COLO829 (cell line): ENCODE data around the gene PYGM.
"Not testable (repeated sequence)": the region's sequence is repeated elsewhere in the genome, so short reads cannot be mapped to it uniquely, and the experiment has no call there.

Source experiments
- DNase-seq: peaks from one replicate; pipeline ENCODE4 v3.0.0; 2012; ENCODE audit warnings: low spot score

The PYGM gene

DNA sequence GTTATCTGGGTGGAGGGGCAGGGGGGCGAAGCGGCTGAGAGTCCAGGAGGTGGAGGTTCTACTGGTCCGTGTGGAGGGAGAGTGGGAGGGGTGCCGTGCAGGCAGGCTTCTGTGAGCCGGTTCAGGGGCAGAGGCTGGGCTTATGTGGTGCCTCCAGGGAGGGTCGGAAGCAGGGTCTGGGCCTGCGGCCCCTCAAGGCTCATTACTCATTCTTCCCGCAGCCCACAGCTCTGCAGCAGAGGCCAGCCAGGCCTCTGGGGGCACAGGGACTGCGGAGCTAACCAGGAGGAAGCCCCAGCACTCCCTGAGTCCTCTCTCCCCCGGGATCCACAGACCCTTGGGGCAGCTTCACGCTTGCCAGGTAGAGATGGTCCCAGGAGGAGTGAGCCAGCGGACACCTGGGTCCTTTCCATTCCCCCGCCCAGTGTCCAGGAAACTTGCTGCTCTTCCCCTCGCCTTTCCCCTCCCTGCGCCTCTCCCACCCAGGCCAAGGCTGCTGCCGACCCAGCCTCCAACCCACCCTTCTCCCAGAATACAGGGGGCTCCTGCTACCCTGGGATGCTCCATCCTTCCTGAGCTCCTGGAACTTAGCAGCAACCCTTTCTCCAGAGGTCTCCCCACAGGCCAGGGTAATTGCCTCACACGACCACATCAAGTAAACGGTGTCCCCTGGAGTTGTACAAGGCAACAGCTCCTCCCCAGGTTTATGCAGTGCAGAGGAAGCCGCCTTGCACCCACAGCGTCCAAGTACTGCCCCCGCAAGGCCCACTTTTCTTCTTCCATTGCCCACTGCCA lies 43.1 kb downstream of the PYGM start:
- no peak for DNase-seq

GRCh38 chr11:64715756-64716472 lies 43.9 kb downstream of the PYGM start:
- no peak for DNase-seq

DNA sequence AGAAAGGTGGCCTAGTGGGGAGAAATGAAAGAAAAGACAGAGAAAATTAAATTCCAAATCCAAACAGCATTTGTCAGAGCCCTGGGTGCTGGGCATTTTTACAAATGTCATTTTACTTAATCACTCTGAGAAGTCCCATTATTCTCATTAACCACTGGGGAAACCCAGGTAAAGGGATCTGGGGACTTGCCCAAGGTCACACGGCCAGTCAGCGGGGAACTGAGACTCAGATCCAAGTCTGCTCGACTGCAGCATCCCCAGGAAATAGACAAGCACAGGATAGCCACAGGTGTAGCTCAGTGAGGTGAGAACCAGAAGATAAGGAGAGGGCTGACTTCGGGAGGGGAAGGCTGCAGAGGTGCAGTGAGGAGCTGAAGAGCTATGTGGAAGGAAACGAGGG lies 44.7 kb downstream of the PYGM start:
- no peak for DNase-seq

- DNase-seq = no peak
Measured at GRCh38 chr11:64714666-64715065, 45.1 kb downstream of the PYGM start.

DNA sequence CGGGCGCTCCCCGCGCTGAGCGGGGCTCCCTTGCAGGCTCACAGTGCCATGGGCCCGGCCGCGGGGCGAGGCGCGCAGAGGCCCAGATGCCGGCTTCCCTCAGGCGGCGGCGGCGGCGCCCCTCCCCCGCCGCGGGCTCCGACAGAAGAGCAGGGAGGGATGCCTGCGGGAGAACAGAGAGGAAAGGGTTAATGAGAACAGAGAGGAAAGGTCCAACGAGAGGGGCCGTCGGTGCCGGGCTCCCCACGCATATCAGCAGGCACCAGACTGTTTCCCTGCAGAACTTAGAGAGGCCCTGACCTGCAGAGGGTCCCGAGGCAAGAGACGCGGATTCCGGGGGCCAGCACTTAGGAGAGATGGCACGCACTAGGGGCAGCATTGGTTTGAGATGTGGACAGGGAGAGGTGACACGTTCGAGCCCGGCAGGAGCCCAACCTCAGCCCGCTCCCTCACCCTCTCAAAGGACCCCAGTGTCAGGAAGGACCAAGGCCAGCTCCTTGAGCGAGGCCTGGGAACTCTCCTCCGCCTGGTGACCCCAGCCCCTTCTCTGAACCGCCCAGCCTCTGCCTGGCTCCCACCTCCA lies 45.9 kb downstream of the PYGM start:
- DNase-seq = no peak

DNA sequence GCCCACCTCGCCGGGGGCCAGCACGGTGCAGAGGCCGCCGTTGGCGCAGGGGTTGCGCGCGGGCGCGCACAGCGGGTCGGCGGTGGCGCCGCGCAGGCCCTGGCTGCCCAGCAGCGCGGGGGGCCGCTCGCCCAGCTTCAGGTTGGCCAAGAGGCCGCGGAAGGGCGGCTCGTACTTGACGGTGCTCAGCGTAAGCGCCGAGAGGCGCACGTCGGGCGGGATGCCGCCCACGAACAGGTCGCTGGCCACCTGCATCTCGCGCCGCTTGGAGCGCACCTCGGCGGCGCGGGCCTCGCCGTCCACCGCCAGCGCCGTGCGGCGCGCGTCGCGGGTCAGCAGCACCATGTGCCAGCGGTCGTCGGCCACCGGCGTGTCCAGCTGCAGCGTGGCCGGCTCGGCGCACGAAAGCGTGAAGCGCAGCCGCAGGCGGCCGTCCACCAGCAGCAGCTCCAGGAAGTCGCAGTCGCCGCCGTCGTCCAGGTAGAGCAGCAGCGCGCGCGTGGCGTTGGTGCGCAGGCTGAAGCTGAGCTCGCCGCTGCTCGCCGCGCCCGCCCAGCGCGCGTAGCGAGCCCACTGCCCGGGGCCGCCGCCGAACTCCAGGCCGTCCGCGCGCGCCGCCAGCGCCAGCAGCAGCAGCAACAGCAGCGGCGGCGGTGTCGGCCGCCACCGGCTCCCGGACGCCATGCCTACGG lies 46.6 kb downstream of the PYGM start:
- no peak for DNase-seq

DNA sequence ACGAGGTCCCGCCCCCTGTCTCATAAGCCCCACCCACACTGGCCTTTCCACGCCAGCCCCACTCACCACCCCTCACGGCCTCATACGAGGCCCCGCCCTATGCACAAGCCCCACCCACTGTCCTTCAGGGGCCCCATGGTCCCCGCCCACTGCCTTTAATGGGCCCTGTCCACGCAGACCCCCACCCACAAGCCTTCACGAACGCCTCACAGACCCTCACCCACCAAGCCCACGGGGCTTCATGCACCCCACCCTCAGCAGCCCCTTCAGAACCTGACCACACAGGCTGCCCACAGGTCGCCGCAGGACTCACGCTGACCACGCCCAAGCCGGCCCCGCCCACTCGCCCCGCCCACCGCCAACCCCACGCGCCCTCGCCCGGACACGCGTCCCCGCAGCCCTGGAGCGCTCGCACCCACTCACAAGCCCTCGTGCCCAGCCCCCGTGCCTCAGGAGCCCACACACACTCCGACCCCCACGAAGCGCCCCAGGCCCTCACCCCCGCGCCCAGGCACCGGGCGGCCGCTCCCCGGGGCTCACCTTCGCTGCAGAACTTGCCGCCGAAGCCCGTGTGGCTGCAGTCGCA lies 47.3 kb downstream of the PYGM start:
- no peak for DNase-seq

DNA sequence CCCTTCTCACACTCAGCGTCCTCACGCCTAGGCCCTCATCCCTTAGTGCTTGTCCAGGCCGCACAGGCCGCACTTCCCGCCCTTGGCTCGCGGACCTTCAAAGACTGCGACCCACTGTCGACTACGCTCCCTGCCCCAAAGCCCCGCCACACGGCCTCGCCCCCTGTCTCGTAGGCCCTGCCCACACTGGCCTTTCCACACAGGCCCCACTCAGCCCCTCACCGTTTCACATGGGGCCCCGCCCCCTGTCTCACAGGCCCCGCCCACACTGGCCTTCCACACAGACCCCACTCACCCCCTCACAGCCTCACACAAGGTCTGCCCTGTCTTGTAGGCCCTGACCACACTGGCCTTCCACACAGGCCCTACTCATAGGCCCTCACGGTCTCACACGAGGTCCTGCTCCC lies 47.8 kb downstream of the PYGM start:
- DNase-seq = no peak

DNA sequence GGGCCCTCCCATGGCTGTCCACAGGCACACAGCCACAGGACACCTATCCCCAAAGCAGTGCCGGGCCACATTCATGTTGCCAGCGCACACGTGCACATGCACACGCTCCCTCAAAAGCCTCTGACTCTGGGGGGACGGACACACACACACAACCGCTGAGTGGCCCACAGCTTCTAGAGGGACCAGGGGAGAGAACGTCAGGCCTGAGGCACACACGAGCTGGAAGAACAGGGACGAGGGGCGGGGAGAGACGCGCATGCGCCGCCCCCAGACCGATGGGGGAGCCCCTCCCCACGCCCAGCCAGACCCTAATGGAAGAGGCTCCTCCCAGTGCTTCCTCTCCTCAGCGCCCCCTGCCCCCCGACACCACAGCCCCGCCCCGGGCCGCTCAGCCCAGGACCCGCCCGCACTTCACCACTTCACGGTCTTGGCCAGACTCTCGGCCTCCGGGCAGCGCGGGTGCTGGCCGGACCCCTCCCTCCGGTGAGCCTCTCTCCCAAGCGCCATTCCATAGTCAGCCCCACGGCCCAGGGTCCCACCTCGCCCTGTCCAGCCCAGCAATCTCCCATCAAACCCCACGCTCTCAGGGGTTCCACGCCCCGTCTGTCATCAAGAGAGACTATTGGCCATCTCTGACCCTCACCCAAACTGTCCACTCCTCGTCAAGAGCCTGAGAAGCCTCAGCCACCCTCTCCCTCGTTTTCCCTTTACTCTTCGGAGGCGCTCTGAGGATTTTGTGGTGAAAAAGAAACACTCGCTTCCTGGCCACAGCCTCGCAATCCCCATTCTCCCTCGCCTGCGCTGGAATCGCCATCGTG lies 48.4 kb downstream of the PYGM start:
- no peak for DNase-seq

DNA sequence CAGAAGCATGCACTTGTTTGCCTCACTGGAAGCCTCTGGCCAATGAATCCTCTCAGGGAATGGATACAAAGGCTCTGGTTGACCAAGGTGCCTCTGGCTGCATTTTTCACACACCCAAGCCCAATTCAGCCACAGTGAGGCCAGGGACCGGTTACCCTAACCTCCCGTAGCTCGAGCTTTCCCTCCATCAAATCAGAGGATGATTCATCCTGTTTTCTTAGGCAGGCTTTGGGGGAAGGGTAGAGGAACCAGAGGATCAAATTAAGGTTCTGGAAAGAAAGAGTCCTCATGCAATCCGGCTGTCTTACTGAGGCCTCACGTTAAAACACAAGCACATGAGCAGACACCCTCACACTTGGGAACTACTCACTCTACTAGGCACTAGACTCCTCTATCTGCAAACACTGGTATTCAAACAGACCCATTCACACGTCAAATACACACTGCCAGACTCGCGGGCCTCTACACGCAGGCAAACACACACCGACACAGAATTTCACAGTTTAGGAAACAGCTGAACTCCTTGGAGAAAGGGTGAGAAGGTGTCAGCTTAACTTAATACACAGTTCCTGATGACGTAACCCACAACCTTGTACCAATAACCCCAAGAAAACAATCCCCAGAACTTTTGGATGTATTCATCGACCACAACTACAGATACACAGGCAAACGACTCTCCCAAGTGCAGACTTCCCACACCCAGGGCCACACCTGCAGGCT lies 49.2 kb downstream of the PYGM start:
- DNase-seq = no peak

- DNase-seq = no peak
Measured at GRCh38 chr11:64705501-64705900, 54.3 kb downstream of the PYGM start.

- DNase-seq = peak; percentile 33
Measured at GRCh38 chr11:64703048-64703447, 56.7 kb downstream of the PYGM start.

- DNase-seq = not testable (repeated sequence)
Measured at GRCh38 chr11:64701956-64702355, 57.8 kb downstream of the PYGM start.

DNA sequence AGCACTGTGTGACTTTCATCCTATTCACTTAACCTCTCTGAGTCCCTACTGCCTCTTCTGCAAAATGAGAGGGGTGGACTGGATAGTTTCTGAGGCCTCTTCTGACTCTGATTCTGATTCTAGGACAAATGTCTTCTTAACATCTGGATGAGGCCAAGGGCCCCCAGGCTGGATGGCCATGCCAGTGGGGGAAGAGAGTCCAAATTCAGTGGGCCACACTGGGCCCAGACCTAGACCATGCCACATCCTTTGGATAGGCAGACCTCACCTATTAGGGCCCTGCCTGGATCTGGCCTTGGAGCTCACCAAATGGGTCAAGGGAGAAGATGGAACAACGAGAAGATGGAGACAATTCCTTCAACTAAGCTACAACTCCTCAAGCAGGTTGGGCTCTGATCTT lies 61.3 kb downstream of the PYGM start:
- no peak for DNase-seq

GRCh38 chr11:64697663-64698375 lies 62.0 kb downstream of the PYGM start:
- no peak for DNase-seq
